Ascending aorta (tissue), 2 donors: ENCODE measurements around the gene SETBP1. TPM values are rescaled to one million over a fixed set of nuclear protein-coding genes. Genes with fewer than 3 reads are reported as not detected.

Experiments used
- DNase-seq, 2 donors: peaks; one replicate each; pipeline ENCODE4 v3.0.0-alpha.2; 2019; ENCODE audit warnings: low spot score in 2 of 2
- H3K27ac ChIP-seq, 2 donors: fragments of 200-600 bp; sonication (generic); one replicate each; pipeline ENCODE4 v1.5.1; 2016 to 2017; ENCODE audit warnings: mild to moderate bottlenecking in 1 of 2
- H3K27me3 ChIP-seq: fragments of 200-600 bp; sonication (generic); one replicate; pipeline ENCODE4 v1.5.1; 2017
- H3K36me3 ChIP-seq, 2 donors: fragments of 200-600 bp; sonication (generic); one replicate each; pipeline ENCODE4 v1.5.1; 2016
- H3K4me1 ChIP-seq, 2 donors: fragments of 200-600 bp; sonication (generic); one replicate each; pipeline ENCODE4 v1.5.1; 2016 to 2017; ENCODE audit warnings: mild to moderate bottlenecking in 1 of 2
- H3K4me3 ChIP-seq, 2 donors: fragments of 200-600 bp; sonication (generic); one replicate each; pipeline ENCODE4 v1.5.1; 2016 to 2017; ENCODE audit warnings: mild to moderate bottlenecking in 1 of 2
- H3K9me3 ChIP-seq, 2 donors: fragments of 200-600 bp; sonication (generic); one replicate each; pipeline ENCODE4 v1.5.1; 2016
- intact Hi-C: fragments of 100-400 bp; cut with DNase I; formaldehyde crosslinking; loops from one replicate; pipeline ENCODE4 v1.15.1; 2023
- total RNA-seq: library from RNA; depleted of rRNA; stranded (reverse); fragments of >200 nt; gene quantifications from one replicate; pipeline ENCODE4 v1.1.0, GENCODE V29; 2016
- TF ChIP-seq, protein P1 (sequence below), 3 experiments: fragments of 200-600 bp in 2 of 3; fragments of 450-650 bp in 1 of 3; sonication (generic) in 2 of 3; IDR thresholded peaks; one replicate each; pipeline ENCODE4 v1.5.1; 2016 to 2019; ENCODE audit warnings: antibody characterized with exemption in 3 of 3, mild to moderate bottlenecking in 1 of 3, moderate library complexity in 1 of 3

The SETBP1 gene
- total RNA-seq, 1 donor from 2014 or later: 23.5 TPM

DNA sequence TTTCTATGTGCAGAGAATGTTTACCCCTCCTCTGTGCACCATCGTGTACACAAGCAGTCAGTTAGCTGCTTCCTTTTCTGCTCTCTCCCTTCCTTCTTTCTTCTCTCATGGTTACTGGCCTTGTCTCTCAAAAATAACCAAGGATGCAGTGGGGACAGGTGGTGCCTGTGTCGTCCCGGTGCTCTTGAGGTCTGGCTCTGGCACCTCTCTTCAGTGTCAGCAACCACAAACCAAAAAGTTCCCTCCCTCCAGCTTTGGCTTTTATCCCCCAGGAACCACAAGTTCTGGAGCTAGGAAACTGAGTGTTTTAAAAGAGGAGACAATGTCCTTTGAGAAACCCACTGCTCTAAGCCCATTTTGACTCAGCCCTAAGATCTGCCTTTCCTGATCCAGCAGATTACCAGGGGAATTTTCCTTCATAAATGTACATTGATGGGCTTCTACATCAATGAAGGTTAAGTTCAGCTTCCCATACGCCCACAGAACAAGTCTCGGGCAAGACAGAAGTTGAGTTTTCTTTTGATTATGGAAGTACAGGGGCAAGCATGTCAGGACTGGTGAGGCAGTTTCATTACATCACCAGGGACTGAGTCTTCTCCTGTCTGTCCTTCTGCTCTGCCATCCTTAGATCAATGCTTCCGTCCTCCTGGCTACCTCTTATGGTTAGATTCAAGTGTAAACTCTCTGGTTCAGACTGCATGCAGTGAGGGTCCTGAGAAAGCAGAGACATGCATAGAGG, 232.2 kb downstream of the SETBP1 start:
- no peak for DNase-seq
- H3K4me3 ChIP-seq: no peak overlapping the region
- TF ChIP-seq, protein P1, sequence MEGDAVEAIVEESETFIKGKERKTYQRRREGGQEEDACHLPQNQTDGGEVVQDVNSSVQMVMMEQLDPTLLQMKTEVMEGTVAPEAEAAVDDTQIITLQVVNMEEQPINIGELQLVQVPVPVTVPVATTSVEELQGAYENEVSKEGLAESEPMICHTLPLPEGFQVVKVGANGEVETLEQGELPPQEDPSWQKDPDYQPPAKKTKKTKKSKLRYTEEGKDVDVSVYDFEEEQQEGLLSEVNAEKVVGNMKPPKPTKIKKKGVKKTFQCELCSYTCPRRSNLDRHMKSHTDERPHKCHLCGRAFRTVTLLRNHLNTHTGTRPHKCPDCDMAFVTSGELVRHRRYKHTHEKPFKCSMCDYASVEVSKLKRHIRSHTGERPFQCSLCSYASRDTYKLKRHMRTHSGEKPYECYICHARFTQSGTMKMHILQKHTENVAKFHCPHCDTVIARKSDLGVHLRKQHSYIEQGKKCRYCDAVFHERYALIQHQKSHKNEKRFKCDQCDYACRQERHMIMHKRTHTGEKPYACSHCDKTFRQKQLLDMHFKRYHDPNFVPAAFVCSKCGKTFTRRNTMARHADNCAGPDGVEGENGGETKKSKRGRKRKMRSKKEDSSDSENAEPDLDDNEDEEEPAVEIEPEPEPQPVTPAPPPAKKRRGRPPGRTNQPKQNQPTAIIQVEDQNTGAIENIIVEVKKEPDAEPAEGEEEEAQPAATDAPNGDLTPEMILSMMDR (IDR thresholded peaks at IDR 0.05): no peak
- H3K27me3 ChIP-seq: no peaks in the 10 kb centered on the region
- no peaks in the 10 kb centered on the region for H3K9me3 ChIP-seq
- no peak overlapping the region for H3K27ac ChIP-seq
- H3K4me1 ChIP-seq: peaks cover 13 to 23% of the 10 kb centered on the region in 2 donors
- no peaks in the 10 kb centered on the region for H3K36me3 ChIP-seq
- intact Hi-C loops: loop anchor here (10.0 kb wide), 1 partner anchor 332 kb away; no protein-coding TSS in a partner anchor

DNA sequence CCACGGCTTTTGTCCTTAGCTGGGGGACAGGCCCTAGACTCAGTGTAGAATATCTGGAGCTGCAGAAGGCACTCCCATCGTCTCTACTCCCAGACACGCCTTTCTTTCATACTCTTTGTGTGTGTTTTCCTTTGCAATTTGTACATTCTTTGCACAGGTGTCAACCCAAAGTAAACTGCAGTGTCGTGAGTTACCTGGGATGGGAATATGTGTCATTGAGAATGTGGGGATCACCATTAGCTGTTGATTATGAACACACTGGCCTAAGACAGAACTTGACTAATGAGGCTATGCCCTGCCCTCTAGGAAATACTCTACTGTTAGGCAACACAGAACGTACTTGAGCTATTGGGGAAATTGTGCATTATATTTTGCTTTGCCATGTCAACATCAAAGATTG, 233.3 kb downstream of the SETBP1 start:
- Histone ChIP-seq H3K9me3 (no peaks in the 10 kb centered on the region), H3K4me1 (peaks cover 13 to 26% of the 10 kb centered on the region in 2 donors), H3K27ac (peak overlapping the region in 1 of 2 donors; percentile 81), H3K36me3 (no peaks in the 10 kb centered on the region), H3K4me3 (no peak overlapping the region), H3K27me3 (no peaks in the 10 kb centered on the region)
- TF ChIP-seq, protein P1 (IDR thresholded peaks at IDR 0.05): no peak
- intact Hi-C loops: loop anchor here (10.0 kb wide), 1 partner anchor 331 kb away; no protein-coding TSS in a partner anchor
- DNase-seq: no peak

DNA sequence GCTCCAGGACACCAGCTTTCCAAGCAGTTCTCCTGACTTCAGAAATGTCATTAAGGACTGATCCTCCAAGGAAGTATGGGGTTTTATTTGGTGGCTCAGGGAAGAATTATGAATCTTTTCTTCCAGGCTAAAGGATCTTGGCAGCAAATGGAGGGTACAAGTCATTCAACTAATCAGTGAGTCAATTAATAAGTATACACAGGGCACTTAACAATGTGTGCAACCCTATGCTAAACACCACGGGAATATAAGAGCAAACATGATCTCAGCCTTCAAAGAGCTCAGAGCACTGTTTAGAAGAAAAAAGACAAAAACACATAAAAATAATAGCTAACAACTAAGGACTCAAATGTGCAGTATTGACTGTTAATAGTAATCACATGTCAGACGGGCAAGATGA, 234.5 kb downstream of the SETBP1 start:
- no peak overlapping the region for H3K4me3 ChIP-seq
- peaks cover 13 to 26% of the 10 kb centered on the region in 2 donors for H3K4me1 ChIP-seq
- H3K27ac ChIP-seq: peak overlapping the region; percentile 81 to 89
- H3K27me3 ChIP-seq: no peaks in the 10 kb centered on the region
- DNase-seq: no peak
- no peaks in the 10 kb centered on the region for H3K9me3 ChIP-seq
- no peaks in the 10 kb centered on the region for H3K36me3 ChIP-seq
- intact Hi-C loops: loop anchor here (5.0 to 10.0 kb wide), 4 partner anchors 42 to 330 kb away; no protein-coding TSS in a partner anchor
- TF ChIP-seq, protein P1 (IDR thresholded peaks at IDR 0.05): no peak

DNA sequence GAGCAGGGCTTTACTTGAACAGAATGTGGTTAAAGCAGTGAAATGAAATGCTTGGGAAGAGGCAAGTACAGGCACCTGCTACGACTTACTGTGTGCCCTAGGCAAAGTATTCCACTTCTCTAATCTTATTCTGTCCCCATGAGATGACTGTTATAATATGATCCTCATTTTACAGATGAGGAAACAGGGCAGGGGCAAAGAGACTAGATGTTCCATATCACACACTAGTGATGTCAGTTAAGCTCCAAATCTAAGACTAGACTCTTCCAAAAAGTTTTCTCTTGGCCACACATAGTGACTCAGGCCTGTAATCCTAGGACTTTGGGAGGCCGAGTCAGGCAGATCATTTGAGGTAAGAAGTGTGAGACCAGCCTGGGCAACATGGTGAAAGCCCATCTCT, 235.0 kb downstream of the SETBP1 start:
- TF ChIP-seq, protein P1 (IDR thresholded peaks at IDR 0.05): no peak
- no peaks in the 10 kb centered on the region for H3K36me3 ChIP-seq
- no peak for DNase-seq
- peak overlapping the region; percentile 81 to 89 for H3K27ac ChIP-seq
- peaks cover 13 to 26% of the 10 kb centered on the region in 2 donors for H3K4me1 ChIP-seq
- H3K4me3 ChIP-seq: no peak overlapping the region
- no peaks in the 10 kb centered on the region for H3K27me3 ChIP-seq
- no peaks in the 10 kb centered on the region for H3K9me3 ChIP-seq
- intact Hi-C loops: loop anchor here (5.0 to 10.0 kb wide), 4 partner anchors 42 to 329 kb away; no protein-coding TSS in a partner anchor

DNA sequence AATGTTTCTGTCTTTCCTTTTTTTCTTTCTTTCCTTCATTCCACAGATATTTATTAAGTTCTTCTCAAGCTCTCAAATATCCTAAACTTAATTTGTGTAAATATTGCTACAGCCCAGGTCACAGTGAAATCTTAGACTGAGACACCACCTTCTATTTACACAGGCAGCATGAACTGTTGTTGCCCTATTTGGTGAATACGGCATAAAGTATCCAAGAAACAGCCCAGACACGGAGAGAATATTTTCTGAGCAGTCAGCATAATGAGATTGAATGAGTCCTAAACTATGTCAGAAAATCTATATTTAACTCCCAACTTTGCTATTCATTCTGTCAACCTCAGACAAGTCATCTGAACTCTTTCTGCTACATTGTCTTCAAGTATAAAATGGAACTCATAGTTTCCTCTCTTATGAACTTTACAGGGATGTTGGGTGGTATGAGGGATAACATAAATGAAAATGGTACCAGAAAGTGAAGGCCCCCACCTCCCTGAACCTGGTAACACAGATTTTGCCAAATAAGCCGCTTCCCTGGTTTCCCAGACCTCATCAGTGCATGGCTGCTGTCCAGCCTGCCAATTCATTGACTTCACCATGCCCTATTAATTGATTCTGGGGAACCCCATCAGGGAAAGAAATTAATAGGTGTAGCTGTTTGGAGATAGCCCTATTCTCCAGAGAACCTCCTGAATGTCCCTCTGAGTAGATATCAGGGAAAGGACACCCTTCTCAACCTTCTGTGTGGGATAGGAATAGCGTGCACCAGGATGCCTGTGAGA, 235.9 kb downstream of the SETBP1 start:
- Histone ChIP-seq H3K27me3 (no peaks in the 10 kb centered on the region), H3K9me3 (no peaks in the 10 kb centered on the region), H3K4me3 (no peak overlapping the region), H3K36me3 (no peaks in the 10 kb centered on the region), H3K4me1 (peaks cover 13 to 26% of the 10 kb centered on the region in 2 donors), H3K27ac (peak overlapping the region; percentile 81 to 89)
- intact Hi-C loops: loop anchor here (5.0 to 10.0 kb wide), 4 partner anchors 41 to 328 kb away; no protein-coding TSS in a partner anchor
- TF ChIP-seq, protein P1 (IDR thresholded peaks at IDR 0.05): no peak
- no peak for DNase-seq
